Measurements from ENCODE around the gene STIM2.

DNA sequence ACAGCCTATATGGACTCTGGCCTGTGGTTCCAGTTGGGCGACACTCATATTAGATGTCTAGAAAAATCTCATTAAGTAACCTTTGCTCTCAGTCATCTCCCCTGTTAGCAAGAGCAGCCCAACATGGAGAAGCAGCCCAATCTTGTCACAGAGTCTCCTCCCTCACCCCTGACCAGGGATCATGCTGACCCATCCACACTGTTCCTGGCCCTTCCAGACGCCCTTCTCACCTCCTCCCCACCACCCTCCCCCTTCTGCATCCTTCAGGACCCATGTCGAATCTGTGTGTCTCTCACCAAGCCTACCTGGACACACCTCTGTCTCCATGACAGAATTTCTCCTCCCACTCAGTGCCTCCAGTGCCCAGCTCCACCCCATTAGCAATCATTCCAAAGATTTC, 190.1 kb downstream of the STIM2 start:
- TF ChIP-seq POLR2A (IDR thresholded peaks at IDR 0.05) = no peak
- TF ChIP-seq, protein P1, sequence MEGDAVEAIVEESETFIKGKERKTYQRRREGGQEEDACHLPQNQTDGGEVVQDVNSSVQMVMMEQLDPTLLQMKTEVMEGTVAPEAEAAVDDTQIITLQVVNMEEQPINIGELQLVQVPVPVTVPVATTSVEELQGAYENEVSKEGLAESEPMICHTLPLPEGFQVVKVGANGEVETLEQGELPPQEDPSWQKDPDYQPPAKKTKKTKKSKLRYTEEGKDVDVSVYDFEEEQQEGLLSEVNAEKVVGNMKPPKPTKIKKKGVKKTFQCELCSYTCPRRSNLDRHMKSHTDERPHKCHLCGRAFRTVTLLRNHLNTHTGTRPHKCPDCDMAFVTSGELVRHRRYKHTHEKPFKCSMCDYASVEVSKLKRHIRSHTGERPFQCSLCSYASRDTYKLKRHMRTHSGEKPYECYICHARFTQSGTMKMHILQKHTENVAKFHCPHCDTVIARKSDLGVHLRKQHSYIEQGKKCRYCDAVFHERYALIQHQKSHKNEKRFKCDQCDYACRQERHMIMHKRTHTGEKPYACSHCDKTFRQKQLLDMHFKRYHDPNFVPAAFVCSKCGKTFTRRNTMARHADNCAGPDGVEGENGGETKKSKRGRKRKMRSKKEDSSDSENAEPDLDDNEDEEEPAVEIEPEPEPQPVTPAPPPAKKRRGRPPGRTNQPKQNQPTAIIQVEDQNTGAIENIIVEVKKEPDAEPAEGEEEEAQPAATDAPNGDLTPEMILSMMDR (IDR thresholded peaks at IDR 0.05) = no peak
